SU-DHL-6 (cell line): ENCODE results near the gene MYLK.

Experiments used
- H2AFZ ChIP-seq: fragments of 200-600 bp; sonication (generic); 2 replicates; pipeline ENCODE4 v1.6.1; 2014; ENCODE audit warnings: low read depth, mild to moderate bottlenecking, moderate library complexity, mixed read lengths, antibody characterized with exemption, low read length; ENCODE audit not compliant: severe bottlenecking
- H3F3A ChIP-seq: fragments of 200-600 bp; shearing (Covaris generic); 2 replicates; pipeline ENCODE4 v1.6.0; 2016; ENCODE audit warnings: antibody characterized with exemption, mild to moderate bottlenecking; ENCODE audit not compliant: insufficient read depth
- H3K27ac ChIP-seq: fragments of 200-600 bp; sonication (generic); 2 replicates; pipeline ENCODE4 v1.5.1; 2016; ENCODE audit warnings: low read depth, mild to moderate bottlenecking, low read length, moderate library complexity, mixed read lengths
- H3K27me3 ChIP-seq: fragments of 200-600 bp; sonication (generic), shearing (Covaris generic); 2 replicates; pipeline ENCODE4 v1.6.0; 2014; ENCODE audit warnings: mild to moderate bottlenecking, low read length
- H3K36me3 ChIP-seq: fragments of 200-600 bp; sonication (generic); 2 replicates; pipeline ENCODE4 v1.6.1; 2014; ENCODE audit warnings: mild to moderate bottlenecking, low read length, mixed read lengths
- H3K4me2 ChIP-seq: fragments of 300-600, 200-600 bp; shearing (Covaris generic), sonication (generic); 2 replicates; pipeline ENCODE4 v1.6.0; 2014; ENCODE audit warnings: low read length, low read depth, mild to moderate bottlenecking; ENCODE audit not compliant: poor library complexity, severe bottlenecking
- H3K4me3 ChIP-seq: fragments of 200-600 bp; sonication (generic); 2 replicates; pipeline ENCODE4 v1.5.1; 2014; ENCODE audit warnings: antibody characterized with exemption, low read length, mild to moderate bottlenecking, mixed read lengths; ENCODE audit not compliant: insufficient read depth, poor library complexity, severe bottlenecking
- H3K79me2 ChIP-seq: fragments of 200-600 bp; sonication (generic); 2 replicates; pipeline ENCODE4 v1.6.1; 2014; ENCODE audit warnings: mild to moderate bottlenecking, low read length, moderate library complexity; ENCODE audit not compliant: insufficient read depth
- H3K9ac ChIP-seq: fragments of 200-600 bp; sonication (generic); 2 replicates; pipeline ENCODE4 v1.7.0; 2014; ENCODE audit warnings: mild to moderate bottlenecking, low read length
- H3K9me2 ChIP-seq: fragments of 200-600 bp; sonication (generic); replicated peaks from 2 replicates; pipeline ENCODE4 v1.6.1; 2014; ENCODE audit warnings: low read length; ENCODE audit not compliant: insufficient read depth
- H3K9me3 ChIP-seq: fragments of 200-600 bp; sonication (generic); 2 replicates; pipeline ENCODE4 v1.6.1; 2014; ENCODE audit warnings: low read length, mixed read lengths; ENCODE audit not compliant: insufficient read depth
- H4K20me1 ChIP-seq: fragments of 200-600 bp; sonication (generic); 2 replicates; pipeline ENCODE4 v1.6.1; 2014; ENCODE audit warnings: low read depth, mild to moderate bottlenecking, antibody characterized with exemption, low read length, moderate library complexity, mixed read lengths
- EZH2phosphoT487 ChIP-seq: fragments of 200-600 bp; sonication (generic), shearing (Covaris generic); conservative IDR thresholded peaks from 2 replicates; pipeline ENCODE4 v1.6.1; 2018; ENCODE audit warnings: mild to moderate bottlenecking, antibody characterized with exemption, low read length, moderate library complexity, mixed read lengths
- TF ChIP-seq, protein P1 (sequence below): fragments of 200-600 bp; sonication (generic); IDR thresholded peaks from one replicate; pipeline ENCODE4 v1.5.1; 2017; ENCODE audit warnings: antibody characterized with exemption, mild to moderate bottlenecking, low read length, moderate library complexity; ENCODE audit not compliant: insufficient read depth, poor library complexity, severe bottlenecking

Gene MYLK

DNA sequence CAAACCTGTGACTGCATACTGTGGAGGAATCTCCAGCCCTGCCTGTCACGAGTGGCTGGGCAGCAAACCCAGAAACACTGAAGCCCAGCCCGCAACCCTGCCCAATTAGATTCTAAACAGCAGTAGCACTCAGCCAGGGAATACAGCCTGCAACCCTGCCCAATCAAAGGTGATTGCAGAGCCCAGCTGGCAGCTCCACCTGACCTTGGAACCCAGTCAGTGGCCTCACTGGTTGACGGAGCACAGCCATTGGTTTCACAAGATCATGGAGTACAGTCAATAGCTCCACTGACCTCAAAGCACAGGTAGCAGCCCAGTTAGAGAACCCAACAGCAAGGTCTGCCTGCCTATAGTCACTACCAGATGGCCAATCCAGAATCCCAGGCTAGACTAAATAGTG, 35.2 kb upstream of the MYLK start:
- Histone ChIP-seq H3F3A (no peaks in the 10 kb centered on the region), H3K79me2 (no peaks in the 10 kb centered on the region), H3K36me3 (peaks cover 47% of the 10 kb centered on the region), H3K27me3 (no peaks in the 10 kb centered on the region), H3K27ac (no peak overlapping the region), H2AFZ (no peak overlapping the region), H3K9me2 (no peaks in the 10 kb centered on the region), H3K9ac (no peak overlapping the region), H4K20me1 (no peaks in the 10 kb centered on the region), H3K4me3 (no peak overlapping the region), H3K9me3 (no peaks in the 10 kb centered on the region; the same call in 1 of the 2 replicates), H3K4me2 (no peak overlapping the region)
- TF ChIP-seq EZH2phosphoT487, result no peak

DNA sequence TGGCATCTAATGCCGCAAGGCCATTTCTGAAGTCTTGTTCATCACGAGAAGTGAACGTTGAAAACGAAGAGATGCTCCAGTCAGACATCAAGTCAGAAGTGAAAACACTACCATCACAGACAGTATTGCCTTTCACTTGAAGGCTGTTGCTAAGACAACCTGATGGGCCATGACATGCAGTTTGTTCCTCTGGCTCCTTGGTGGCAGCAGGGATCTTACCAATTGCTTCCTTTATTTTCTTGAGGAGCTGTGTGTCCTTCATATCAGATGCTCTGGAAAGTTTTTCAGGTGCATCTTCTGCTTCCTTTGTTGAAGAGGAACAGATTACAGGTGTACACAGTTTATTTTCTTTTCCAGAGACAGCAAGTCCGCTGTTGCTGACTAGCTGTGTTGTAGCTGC, 30.7 kb upstream of the MYLK start:
- Histone ChIP-seq H3F3A (no peaks in the 10 kb centered on the region), H3K9ac (no peak overlapping the region), H3K4me2 (no peak overlapping the region), H3K79me2 (no peaks in the 10 kb centered on the region), H3K4me3 (no peak overlapping the region), H3K9me3 (no peaks in the 10 kb centered on the region), H3K27ac (no peak overlapping the region), H3K27me3 (no peaks in the 10 kb centered on the region), H3K36me3 (peaks cover 8% of the 10 kb centered on the region; the same call in 1 of the 2 replicates), H3K9me2 (no peaks in the 10 kb centered on the region), H4K20me1 (no peaks in the 10 kb centered on the region), H2AFZ (no peak overlapping the region)
- TF ChIP-seq, protein P1, sequence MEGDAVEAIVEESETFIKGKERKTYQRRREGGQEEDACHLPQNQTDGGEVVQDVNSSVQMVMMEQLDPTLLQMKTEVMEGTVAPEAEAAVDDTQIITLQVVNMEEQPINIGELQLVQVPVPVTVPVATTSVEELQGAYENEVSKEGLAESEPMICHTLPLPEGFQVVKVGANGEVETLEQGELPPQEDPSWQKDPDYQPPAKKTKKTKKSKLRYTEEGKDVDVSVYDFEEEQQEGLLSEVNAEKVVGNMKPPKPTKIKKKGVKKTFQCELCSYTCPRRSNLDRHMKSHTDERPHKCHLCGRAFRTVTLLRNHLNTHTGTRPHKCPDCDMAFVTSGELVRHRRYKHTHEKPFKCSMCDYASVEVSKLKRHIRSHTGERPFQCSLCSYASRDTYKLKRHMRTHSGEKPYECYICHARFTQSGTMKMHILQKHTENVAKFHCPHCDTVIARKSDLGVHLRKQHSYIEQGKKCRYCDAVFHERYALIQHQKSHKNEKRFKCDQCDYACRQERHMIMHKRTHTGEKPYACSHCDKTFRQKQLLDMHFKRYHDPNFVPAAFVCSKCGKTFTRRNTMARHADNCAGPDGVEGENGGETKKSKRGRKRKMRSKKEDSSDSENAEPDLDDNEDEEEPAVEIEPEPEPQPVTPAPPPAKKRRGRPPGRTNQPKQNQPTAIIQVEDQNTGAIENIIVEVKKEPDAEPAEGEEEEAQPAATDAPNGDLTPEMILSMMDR, result no peak
- TF ChIP-seq EZH2phosphoT487, result no peak

DNA sequence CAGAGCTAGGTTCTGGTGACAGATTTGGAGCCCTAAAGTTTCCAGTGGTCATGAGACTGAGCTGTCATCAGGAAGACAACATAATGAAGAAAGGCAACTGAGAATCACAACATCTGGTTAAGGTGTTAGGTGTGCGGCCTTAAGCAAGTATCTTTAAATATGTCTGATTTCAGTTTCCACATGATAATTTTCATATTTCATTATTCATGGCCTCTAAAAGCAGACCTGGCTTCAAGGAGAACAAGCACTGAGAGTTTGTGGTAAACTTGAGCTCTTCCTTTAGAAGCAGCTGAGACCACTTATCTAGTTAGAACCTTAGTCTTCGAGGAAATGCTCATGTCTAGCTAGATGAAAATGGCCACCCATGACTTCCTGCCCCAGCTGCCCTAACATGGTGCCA, 25.7 kb upstream of the MYLK start:
- no peak overlapping the region for H3K9ac ChIP-seq
- TF ChIP-seq, protein P1, result no peak
- no peak for TF ChIP-seq EZH2phosphoT487
- no peak overlapping the region for H3K27ac ChIP-seq
- H3K4me2 ChIP-seq, result no peak overlapping the region
- H3F3A ChIP-seq, result no peaks in the 10 kb centered on the region
- H3K36me3 ChIP-seq, result no peaks in the 10 kb centered on the region
- no peaks in the 10 kb centered on the region for H3K9me2 ChIP-seq
- H3K9me3 ChIP-seq, result no peaks in the 10 kb centered on the region
- H3K79me2 ChIP-seq, result no peaks in the 10 kb centered on the region
- no peak overlapping the region for H3K4me3 ChIP-seq
- no peak overlapping the region for H2AFZ ChIP-seq
- H3K27me3 ChIP-seq, result no peaks in the 10 kb centered on the region
- H4K20me1 ChIP-seq, result no peaks in the 10 kb centered on the region

DNA sequence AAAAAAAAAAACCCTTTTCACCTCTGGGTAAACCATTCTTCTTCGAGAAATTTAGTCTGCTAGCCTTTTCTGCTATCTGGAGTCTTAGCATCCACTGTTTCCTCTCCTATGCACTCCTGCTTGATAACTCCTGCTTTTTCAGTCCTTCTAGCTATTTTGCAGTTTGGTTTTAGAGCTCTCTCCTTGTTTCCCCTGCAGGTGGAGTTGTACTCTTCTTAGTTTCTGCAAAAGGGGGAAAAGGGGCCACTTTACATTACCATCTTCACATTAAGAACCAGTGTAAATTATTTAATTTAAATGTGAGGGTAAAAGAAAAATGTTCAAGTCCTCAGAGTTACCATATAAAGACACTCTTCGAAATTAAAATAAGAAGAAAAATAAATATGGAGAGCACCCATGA, 23.6 kb upstream of the MYLK start:
- Histone ChIP-seq H3K9me3 (no peaks in the 10 kb centered on the region), H3K27me3 (no peaks in the 10 kb centered on the region), H3K9ac (no peak overlapping the region), H3K36me3 (no peaks in the 10 kb centered on the region), H4K20me1 (no peaks in the 10 kb centered on the region), H3K79me2 (no peaks in the 10 kb centered on the region), H3K9me2 (no peaks in the 10 kb centered on the region), H3F3A (no peaks in the 10 kb centered on the region), H3K27ac (no peak overlapping the region), H3K4me3 (no peak overlapping the region), H2AFZ (no peak overlapping the region), H3K4me2 (no peak overlapping the region)
- TF ChIP-seq, protein P1, result no peak
- TF ChIP-seq EZH2phosphoT487, result no peak
